DND-41 (cell line): ENCODE results near the gene SLC7A7.

Source experiments
- ATAC-seq: fragments of 200-7000 bp; cut with Tn5 transposase; 3 replicates; pipeline ENCODE4 v1.9.1; 2021; ENCODE audit warnings: low read depth; ENCODE audit not compliant: insufficient read depth
- DNase-seq: peaks from one replicate; pipeline ENCODE4 v3.0.0-alpha.2; 2020
- H2AFZ ChIP-seq: 2 replicates; pipeline ENCODE4 v1.6.0; 2012; ENCODE audit warnings: low read depth, low read length
- H3K27ac ChIP-seq: 2 replicates; pipeline ENCODE4 v1.5.1; 2012; ENCODE audit warnings: low read length, inconsistent platforms
- H3K27me3 ChIP-seq: fragments of 200-600 bp; sonication (generic); 2 replicates; pipeline ENCODE4 v1.6.0; 2012; ENCODE audit warnings: low read length, mild to moderate bottlenecking, inconsistent platforms; ENCODE audit not compliant: insufficient read depth, poor library complexity
- H3K36me3 ChIP-seq: 2 replicates; pipeline ENCODE4 v1.5.1; 2012; ENCODE audit warnings: low read length, inconsistent platforms; ENCODE audit not compliant: insufficient read depth
- H3K4me1 ChIP-seq: 2 replicates; pipeline ENCODE4 v1.5.1; 2012; ENCODE audit warnings: mild to moderate bottlenecking, low read length; ENCODE audit not compliant: insufficient read depth
- H3K4me2 ChIP-seq: 2 replicates; pipeline ENCODE4 v1.6.0; 2012; ENCODE audit warnings: mild to moderate bottlenecking, moderate library complexity, low read length, inconsistent platforms; ENCODE audit not compliant: insufficient read depth
- H3K4me3 ChIP-seq, 2 experiments: fragments of 200-600 bp in 1 of 2; shearing (Covaris generic) in 1 of 2; 2 replicates each; pipeline ENCODE4 v1.5.1; 2012 to 2016; ENCODE audit warnings: inconsistent platforms in 2 of 2, low read length in 2 of 2, mild to moderate bottlenecking in 2 of 2, low read depth in 1 of 2, moderate library complexity in 1 of 2
- H3K79me2 ChIP-seq: 2 replicates; pipeline ENCODE4 v1.6.0; 2012; ENCODE audit warnings: low read length, inconsistent platforms; ENCODE audit not compliant: insufficient read depth
- H3K9ac ChIP-seq: 2 replicates; pipeline ENCODE4 v1.6.0; 2012; ENCODE audit warnings: low read depth, mild to moderate bottlenecking, inconsistent platforms, low read length, moderate library complexity
- H3K9me3 ChIP-seq: 2 replicates; pipeline ENCODE4 v1.5.1; 2012; ENCODE audit warnings: low read length, moderate library complexity, mild to moderate bottlenecking, inconsistent platforms; ENCODE audit not compliant: insufficient read depth, severe bottlenecking
- H4K20me1 ChIP-seq: 2 replicates; pipeline ENCODE4 v1.6.0; 2012; ENCODE audit warnings: low read length; ENCODE audit not compliant: insufficient read depth
- EZH2 ChIP-seq: IDR thresholded peaks from 3 replicates; pipeline ENCODE4 v1.6.1; 2012; ENCODE audit warnings: borderline replicate concordance, low read depth, mild to moderate bottlenecking, moderate library complexity, low read length, inconsistent platforms; ENCODE audit not compliant: severe bottlenecking
- TF ChIP-seq, protein P1 (sequence below): IDR thresholded peaks from 2 replicates; pipeline ENCODE4 v1.5.1; 2012; ENCODE audit warnings: borderline replicate concordance, low read length, moderate library complexity, mild to moderate bottlenecking; ENCODE audit not compliant: poor library complexity, severe bottlenecking; ENCODE audit errors: extremely low read depth

The SLC7A7 gene

DNA sequence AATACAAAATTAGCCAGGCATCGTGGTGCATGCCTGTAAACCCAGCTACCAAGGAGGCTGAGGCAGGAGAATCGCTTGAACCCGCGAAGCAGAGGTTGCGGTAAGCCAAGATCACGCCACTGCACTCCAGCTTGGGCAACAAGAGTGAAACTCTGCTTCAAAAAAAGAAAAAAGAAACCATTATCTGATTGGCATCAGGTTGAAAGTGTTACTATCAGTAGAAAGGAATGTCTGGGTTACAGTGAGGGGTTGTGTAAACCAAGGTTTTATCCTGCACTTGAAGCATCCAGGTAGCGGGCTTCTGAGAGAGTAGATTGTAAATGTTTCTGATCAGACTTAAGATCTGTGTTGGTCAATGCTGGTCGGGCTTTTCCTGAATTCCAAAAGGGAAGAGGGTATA lies 62.8 kb downstream of the SLC7A7 start:
- Histone ChIP-seq H3K9me3 (no peaks in the 10 kb centered on the region), H2AFZ (no peak overlapping the region), H3K4me3 (no peak overlapping the region), H3K79me2 (no peaks in the 10 kb centered on the region), H3K4me2 (no peak overlapping the region), H3K9ac (no peak overlapping the region), H3K4me1 (no peaks in the 10 kb centered on the region), H3K36me3 (no peaks in the 10 kb centered on the region), H4K20me1 (no peaks in the 10 kb centered on the region), H3K27me3 (peaks cover 12% of the 10 kb centered on the region), H3K27ac (no peak overlapping the region)
- DNase-seq (no peak), ATAC-seq (no peak)
- TF ChIP-seq, protein P1, sequence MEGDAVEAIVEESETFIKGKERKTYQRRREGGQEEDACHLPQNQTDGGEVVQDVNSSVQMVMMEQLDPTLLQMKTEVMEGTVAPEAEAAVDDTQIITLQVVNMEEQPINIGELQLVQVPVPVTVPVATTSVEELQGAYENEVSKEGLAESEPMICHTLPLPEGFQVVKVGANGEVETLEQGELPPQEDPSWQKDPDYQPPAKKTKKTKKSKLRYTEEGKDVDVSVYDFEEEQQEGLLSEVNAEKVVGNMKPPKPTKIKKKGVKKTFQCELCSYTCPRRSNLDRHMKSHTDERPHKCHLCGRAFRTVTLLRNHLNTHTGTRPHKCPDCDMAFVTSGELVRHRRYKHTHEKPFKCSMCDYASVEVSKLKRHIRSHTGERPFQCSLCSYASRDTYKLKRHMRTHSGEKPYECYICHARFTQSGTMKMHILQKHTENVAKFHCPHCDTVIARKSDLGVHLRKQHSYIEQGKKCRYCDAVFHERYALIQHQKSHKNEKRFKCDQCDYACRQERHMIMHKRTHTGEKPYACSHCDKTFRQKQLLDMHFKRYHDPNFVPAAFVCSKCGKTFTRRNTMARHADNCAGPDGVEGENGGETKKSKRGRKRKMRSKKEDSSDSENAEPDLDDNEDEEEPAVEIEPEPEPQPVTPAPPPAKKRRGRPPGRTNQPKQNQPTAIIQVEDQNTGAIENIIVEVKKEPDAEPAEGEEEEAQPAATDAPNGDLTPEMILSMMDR: no peak
- no peak for TF ChIP-seq EZH2

DNA sequence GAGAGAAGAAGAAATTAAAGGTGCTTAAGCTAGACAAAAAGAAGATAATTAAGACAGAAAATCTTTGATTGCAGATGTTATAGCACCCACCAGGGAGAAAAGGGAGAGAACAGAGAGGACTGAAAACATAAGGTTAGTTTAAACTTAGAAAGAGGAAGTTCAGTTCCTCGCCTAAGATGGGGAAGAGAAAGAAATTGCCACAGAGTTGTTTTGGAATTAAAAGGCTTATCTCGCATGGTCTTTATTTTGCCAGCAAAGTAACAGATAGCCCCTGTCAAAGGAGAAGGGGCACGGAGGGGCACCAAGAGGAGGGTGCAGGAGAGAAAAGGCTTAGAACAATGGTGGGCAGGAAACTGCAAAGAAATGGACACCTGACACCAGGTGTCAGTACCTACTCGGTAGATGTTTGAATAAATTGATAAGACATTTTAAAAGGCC lies 66.6 kb downstream of the SLC7A7 start:
- H3K4me3 ChIP-seq: no peak overlapping the region
- H3K27ac ChIP-seq: no peak overlapping the region
- no peaks in the 10 kb centered on the region for H3K9me3 ChIP-seq
- H2AFZ ChIP-seq: no peak overlapping the region
- peaks cover 12% of the 10 kb centered on the region for H3K27me3 ChIP-seq
- no peak overlapping the region for H3K4me2 ChIP-seq
- H3K4me1 ChIP-seq: no peaks in the 10 kb centered on the region
- no peak for DNase-seq
- no peak for ATAC-seq
- H4K20me1 ChIP-seq: no peaks in the 10 kb centered on the region
- TF ChIP-seq, protein P1: no peak
- TF ChIP-seq EZH2: no peak
- no peaks in the 10 kb centered on the region for H3K79me2 ChIP-seq
- H3K36me3 ChIP-seq: no peaks in the 10 kb centered on the region
- no peak overlapping the region for H3K9ac ChIP-seq

DNA sequence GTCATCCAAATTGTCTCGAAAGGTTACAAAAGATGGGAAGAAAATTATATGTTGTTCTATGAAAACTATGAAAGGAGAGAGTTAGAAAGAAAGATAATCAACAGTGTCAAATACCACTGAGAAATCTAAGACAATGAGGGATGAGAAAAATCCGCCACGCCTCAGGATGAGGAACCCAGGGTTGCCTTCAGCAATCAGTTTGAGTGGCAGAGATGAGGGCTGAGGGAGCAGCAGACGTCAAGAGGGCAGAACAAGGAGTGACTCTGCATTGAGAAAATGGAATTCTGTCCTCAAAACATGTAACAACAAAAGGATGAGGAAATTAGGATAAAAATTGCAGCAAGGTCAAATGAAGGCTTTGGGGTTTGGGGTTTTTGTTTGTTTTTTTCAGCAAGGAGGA lies 67.0 kb downstream of the SLC7A7 start:
- ATAC-seq (no peak), DNase-seq (no peak)
- no peaks in the 10 kb centered on the region for H3K79me2 ChIP-seq
- no peaks in the 10 kb centered on the region for H3K9me3 ChIP-seq
- no peak overlapping the region for H3K9ac ChIP-seq
- no peak overlapping the region for H2AFZ ChIP-seq
- no peak overlapping the region for H3K4me2 ChIP-seq
- TF ChIP-seq EZH2: no peak
- TF ChIP-seq, protein P1: no peak
- no peaks in the 10 kb centered on the region for H3K36me3 ChIP-seq
- H3K27ac ChIP-seq: no peak overlapping the region
- H3K27me3 ChIP-seq: peaks cover 12% of the 10 kb centered on the region
- no peaks in the 10 kb centered on the region for H3K4me1 ChIP-seq
- no peak overlapping the region for H3K4me3 ChIP-seq
- H4K20me1 ChIP-seq: no peaks in the 10 kb centered on the region

DNA sequence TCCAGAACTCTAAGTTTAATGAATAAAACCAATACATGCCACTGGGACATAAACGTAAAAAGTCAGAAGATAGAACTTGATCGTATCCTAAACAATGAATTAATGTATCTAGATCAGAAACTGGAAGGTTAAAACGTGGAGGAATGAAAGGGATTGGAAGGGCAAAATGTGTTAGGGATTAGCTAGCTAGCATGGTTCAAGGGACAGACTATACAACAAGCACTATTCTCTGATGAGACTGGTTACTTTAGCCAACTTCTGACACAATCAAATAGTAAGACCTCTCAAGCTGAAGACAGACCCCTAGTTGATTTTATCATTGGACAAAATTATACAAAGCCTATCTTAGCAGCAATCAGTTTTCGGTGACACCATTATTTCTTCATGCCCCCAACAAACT lies 67.5 kb downstream of the SLC7A7 start:
- Histone ChIP-seq H3K27me3 (peaks cover 12% of the 10 kb centered on the region), H3K27ac (no peak overlapping the region)

More for the DNA sequence above, 67.5 kb downstream of the SLC7A7 start:
- Histone ChIP-seq H3K4me2 (no peak overlapping the region), H3K79me2 (no peaks in the 10 kb centered on the region), H3K4me1 (no peaks in the 10 kb centered on the region), H3K36me3 (no peaks in the 10 kb centered on the region), H2AFZ (no peak overlapping the region), H3K9me3 (no peaks in the 10 kb centered on the region), H4K20me1 (no peaks in the 10 kb centered on the region), H3K9ac (no peak overlapping the region), H3K4me3 (no peak overlapping the region)
- DNase-seq (no peak), ATAC-seq (no peak)
- TF ChIP-seq EZH2: no peak
- TF ChIP-seq, protein P1: no peak
